Natural killer cell (primary cell): ENCODE data around the gene TGFBR3. TPM values are rescaled to one million over a fixed set of nuclear protein-coding genes. Genes with fewer than 3 reads are reported as not detected.

Experiments used
- ATAC-seq, 3 donors: fragments of 150-1000 bp in 2 of 3; fragments of 200-7000 bp in 1 of 3; cut with Tn5 transposase; 1 replicate in 1 of 3; 2 replicates in 2 of 3; pipeline ENCODE4 v1.10.0; 2021; ENCODE audit warnings: mild to moderate bottlenecking in 2 of 3, moderate library complexity in 2 of 3
- DNase-seq, 2 donors: peaks; one replicate each; pipeline versions ENCODE4 v3.0.0 to v3.0.0-alpha.2; 2013 to 2021; ENCODE audit warnings: mixed read lengths in 1 of 2
- H3K27ac ChIP-seq: one replicate; pipeline ENCODE4 v1.5.1; 2013; ENCODE audit warnings: mild to moderate bottlenecking, low read length
- H3K27me3 ChIP-seq: one replicate; pipeline ENCODE4 v1.6.1; 2013; ENCODE audit warnings: low read length; ENCODE audit not compliant: control insufficient read depth, insufficient read depth
- H3K36me3 ChIP-seq: one replicate; pipeline ENCODE4 v1.6.1; 2013; ENCODE audit warnings: low read length; ENCODE audit not compliant: control insufficient read depth, insufficient read depth
- H3K4me1 ChIP-seq: one replicate; pipeline ENCODE4 v1.6.1; 2013; ENCODE audit warnings: low read length; ENCODE audit not compliant: control insufficient read depth, insufficient read depth
- H3K4me3 ChIP-seq: one replicate; pipeline ENCODE4 v1.5.1; 2013; ENCODE audit warnings: low read length
- H3K9me3 ChIP-seq: one replicate; pipeline ENCODE4 v1.6.1; 2013; ENCODE audit warnings: low read length; ENCODE audit not compliant: control insufficient read depth, insufficient read depth
- H3K27ac Mint-ChIP-seq, 2 donors: one replicate each; pipeline ENCODE4 v1.8.0; 2022; ENCODE audit warnings: mild to moderate bottlenecking in 2 of 2, mixed read lengths in 2 of 2, moderate library complexity in 1 of 2
- H3K27me3 Mint-ChIP-seq, 2 donors: one replicate each; pipeline ENCODE4 v1.8.0; 2022; ENCODE audit warnings: low read depth in 2 of 2, mixed read lengths in 2 of 2
- H3K36me3 Mint-ChIP-seq: one replicate; pipeline ENCODE4 v1.8.0; 2022; ENCODE audit warnings: mixed read lengths
- H3K4me1 Mint-ChIP-seq, 2 donors: one replicate each; pipeline ENCODE4 v1.8.0; 2022; ENCODE audit warnings: mixed read lengths in 2 of 2
- H3K4me3 Mint-ChIP-seq: one replicate; pipeline ENCODE4 v1.8.0; 2022; ENCODE audit warnings: mild to moderate bottlenecking, moderate library complexity, mixed read lengths
- H3K9me3 Mint-ChIP-seq, 2 donors: one replicate each; pipeline ENCODE4 v1.8.0; 2022; ENCODE audit warnings: mixed read lengths in 2 of 2
- WGBS: methylation state at CpG from one replicate; pipeline ENCODE4 v1.1.7; 2013; ENCODE audit warnings: missing lambda C conversion rate; ENCODE audit not compliant: insufficient coverage; 5-methylcytosine and 5-hydroxymethylcytosine counted together
- intact Hi-C: fragments of 100-400 bp; cut with micrococcal nuclease; formaldehyde crosslinking; loops from one replicate; pipeline ENCODE4 v1.14.2; 2022
- total RNA-seq, 4 donors: library from RNA; stranded (reverse); fragments of 120-200 nt in 1 of 4; gene quantifications; one replicate each; pipeline versions ENCODE4 v1.2.3 to v1.2.4, GENCODE V29; 2013 to 2022
- TF ChIP-seq, protein P1 (sequence below): fragments of 200-600 bp; IDR thresholded peaks from one replicate; pipeline ENCODE4 v1.8.0; 2022; ENCODE audit warnings: antibody characterized with exemption

Gene TGFBR3
- total RNA-seq, 3 donors from 2014 or later (not counting 1 experiment from before 2014, with no cell fraction given) = 225 to 274 (median 243) TPM

GRCh38 chr1:91831132-91831930, 54.6 kb downstream of the TGFBR3 start:
- peak overlapping the region; percentile 7 for H3K27ac ChIP-seq
- H3K9me3 ChIP-seq = no peaks in the 10 kb centered on the region
- peaks cover 6% of the 10 kb centered on the region for H3K36me3 ChIP-seq
- no peak for ATAC-seq
- Mint-ChIP-seq H3K4me3 (peak overlapping the region; percentile 65), H3K4me1 (peaks cover 72 to 76% of the 10 kb centered on the region in 2 donors), H3K27me3 (no peaks in the 10 kb centered on the region), H3K36me3 (no peaks in the 10 kb centered on the region), H3K9me3 (no peaks in the 10 kb centered on the region), H3K27ac (peak overlapping the region; percentile 92 to 95)
- intact Hi-C loops = loop anchor here (5.0 kb wide), 1 partner anchor 41 kb away; no protein-coding TSS in a partner anchor
- TF ChIP-seq, protein P1, sequence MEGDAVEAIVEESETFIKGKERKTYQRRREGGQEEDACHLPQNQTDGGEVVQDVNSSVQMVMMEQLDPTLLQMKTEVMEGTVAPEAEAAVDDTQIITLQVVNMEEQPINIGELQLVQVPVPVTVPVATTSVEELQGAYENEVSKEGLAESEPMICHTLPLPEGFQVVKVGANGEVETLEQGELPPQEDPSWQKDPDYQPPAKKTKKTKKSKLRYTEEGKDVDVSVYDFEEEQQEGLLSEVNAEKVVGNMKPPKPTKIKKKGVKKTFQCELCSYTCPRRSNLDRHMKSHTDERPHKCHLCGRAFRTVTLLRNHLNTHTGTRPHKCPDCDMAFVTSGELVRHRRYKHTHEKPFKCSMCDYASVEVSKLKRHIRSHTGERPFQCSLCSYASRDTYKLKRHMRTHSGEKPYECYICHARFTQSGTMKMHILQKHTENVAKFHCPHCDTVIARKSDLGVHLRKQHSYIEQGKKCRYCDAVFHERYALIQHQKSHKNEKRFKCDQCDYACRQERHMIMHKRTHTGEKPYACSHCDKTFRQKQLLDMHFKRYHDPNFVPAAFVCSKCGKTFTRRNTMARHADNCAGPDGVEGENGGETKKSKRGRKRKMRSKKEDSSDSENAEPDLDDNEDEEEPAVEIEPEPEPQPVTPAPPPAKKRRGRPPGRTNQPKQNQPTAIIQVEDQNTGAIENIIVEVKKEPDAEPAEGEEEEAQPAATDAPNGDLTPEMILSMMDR = no peak
- no peak for DNase-seq
- peaks cover 33% of the 10 kb centered on the region for H3K4me1 ChIP-seq
- no peak overlapping the region for H3K4me3 ChIP-seq
- H3K27me3 ChIP-seq = no peaks in the 10 kb centered on the region
- 78% methylated on average over 8 of the region's 8 CpGs for WGBS

GRCh38 chr1:91830242-91831131, 55.5 kb downstream of the TGFBR3 start:
- Mint-ChIP-seq H3K4me3 (peak overlapping the region; percentile 65), H3K4me1 (peaks cover 80 to 84% of the 10 kb centered on the region in 2 donors)

DNA sequence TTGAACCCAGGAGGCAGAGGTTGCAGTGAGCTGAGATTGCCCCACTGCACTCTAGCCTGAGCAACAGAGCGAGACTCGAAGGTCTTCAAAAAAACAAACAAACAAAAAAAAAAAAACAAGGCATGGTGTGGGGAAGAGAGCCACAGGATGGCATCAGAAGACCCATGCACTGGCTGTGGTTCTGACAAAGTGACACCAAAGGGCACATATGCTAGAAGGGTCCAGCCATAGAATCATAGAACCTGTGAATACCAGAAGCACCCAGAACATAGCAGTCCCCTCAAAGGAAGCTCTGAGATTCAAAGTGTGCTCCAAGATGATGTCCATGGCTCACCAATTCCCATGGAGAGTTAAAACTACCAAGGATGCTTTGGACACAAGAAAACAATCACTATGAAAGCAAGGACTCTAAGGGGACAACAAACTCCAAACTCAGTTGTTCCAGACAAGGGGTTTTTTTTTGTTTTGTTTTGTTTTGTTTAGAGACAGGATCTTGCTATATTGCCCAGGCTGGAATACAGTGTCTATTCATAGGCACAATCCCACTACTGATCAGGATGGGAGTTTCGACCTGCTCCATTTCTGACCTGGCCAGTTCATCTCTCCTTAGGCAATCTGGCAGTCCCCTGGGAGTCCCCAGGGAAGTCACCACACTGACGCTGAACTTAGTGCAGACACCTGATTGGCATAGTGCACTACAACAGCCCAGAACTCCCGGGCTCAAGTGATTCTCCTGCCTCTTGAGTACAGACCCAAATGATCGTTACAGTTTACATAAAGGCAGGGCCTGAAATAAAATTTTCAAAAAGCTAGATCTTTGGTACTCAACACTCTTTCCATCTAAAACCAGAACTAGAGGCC, 56.4 kb downstream of the TGFBR3 start:
- H3K4me1 Mint-ChIP-seq = peaks cover 81 to 85% of the 10 kb centered on the region in 2 donors
- Histone ChIP-seq H3K4me3 (no peak overlapping the region), H3K27ac (peak overlapping the region; percentile 22), H3K9me3 (no peaks in the 10 kb centered on the region), H3K27me3 (no peaks in the 10 kb centered on the region), H3K36me3 (peaks cover 6% of the 10 kb centered on the region), H3K4me1 (peaks cover 41% of the 10 kb centered on the region)
- no peaks in the 10 kb centered on the region for H3K9me3 Mint-ChIP-seq
- TF ChIP-seq, protein P1 = no peak
- peak overlapping the region; percentile 65 for H3K4me3 Mint-ChIP-seq
- intact Hi-C loops = loop anchor here (5.0 kb wide), 2 partner anchors 33 to 43 kb away; no protein-coding TSS in a partner anchor
- DNase-seq (no peak), ATAC-seq (peak in 2 of 3 donors; percentile 22 to 51)
- WGBS = 79% methylated on average over 4 of the region's 6 CpGs
- H3K36me3 Mint-ChIP-seq = no peaks in the 10 kb centered on the region
- H3K27me3 Mint-ChIP-seq = no peaks in the 10 kb centered on the region
- peak overlapping the region; percentile 92 to 95 for H3K27ac Mint-ChIP-seq

More at GRCh38 chr1:91830242-91831131, 55.5 kb downstream of the TGFBR3 start:
- Histone ChIP-seq H3K27me3 (no peaks in the 10 kb centered on the region), H3K36me3 (peaks cover 6% of the 10 kb centered on the region), H3K9me3 (no peaks in the 10 kb centered on the region), H3K4me3 (no peak overlapping the region), H3K4me1 (peaks cover 41% of the 10 kb centered on the region), H3K27ac (peak overlapping the region; percentile 22)
- H3K27ac Mint-ChIP-seq = peak overlapping the region; percentile 92 to 95
- no peaks in the 10 kb centered on the region for H3K36me3 Mint-ChIP-seq
- intact Hi-C loops = loop anchor here (5.0 kb wide), 1 partner anchor 42 kb away; no protein-coding TSS in a partner anchor
- 42% methylated on average over 10 of the region's 10 CpGs for WGBS
- no peaks in the 10 kb centered on the region for H3K27me3 Mint-ChIP-seq
- DNase-seq (no peak), ATAC-seq (peak; percentile 25 to 39 (median 38))
- no peaks in the 10 kb centered on the region for H3K9me3 Mint-ChIP-seq
- TF ChIP-seq, protein P1 = no peak
